GM23338 (cell line): ENCODE measurements around the gene FAN1. TPM values are rescaled to one million over a fixed set of nuclear protein-coding genes. Genes with fewer than 3 reads are reported as not detected.

Experiments
- ATAC-seq: fragments of 200-7000 bp; cut with Tn5 transposase; 3 replicates; pipeline ENCODE4 v1.9.1; 2020
- DNase-seq: peaks from one replicate; pipeline ENCODE4 v3.0.0-alpha.2; 2015; ENCODE audit warnings: low spot score
- H2AFZ ChIP-seq: fragments of 200-600 bp; sonication (generic); 2 replicates; pipeline ENCODE4 v1.8.0; 2016; ENCODE audit warnings: antibody characterized with exemption, mild to moderate bottlenecking, moderate library complexity
- H3F3A ChIP-seq: fragments of 200-600 bp; sonication (generic); replicated peaks from 2 replicates; pipeline ENCODE4 v1.8.0; 2017; ENCODE audit warnings: antibody characterized with exemption, mixed run types, low read depth
- H3K27ac ChIP-seq: fragments of 200-600 bp; sonication (generic); 2 replicates; pipeline ENCODE4 v1.6.1; 2016; ENCODE audit warnings: low read depth
- H3K27me3 ChIP-seq: fragments of 200-600 bp; sonication (generic); 2 replicates; pipeline ENCODE4 v1.8.0; 2016; ENCODE audit warnings: mild to moderate bottlenecking, mixed run types, moderate library complexity; ENCODE audit not compliant: insufficient read depth
- H3K36me3 ChIP-seq: fragments of 200-600 bp; sonication (generic); 2 replicates; pipeline ENCODE4 v1.8.0; 2016; ENCODE audit warnings: mild to moderate bottlenecking; ENCODE audit not compliant: insufficient read depth
- H3K4me1 ChIP-seq: fragments of 200-600 bp; sonication (generic); 2 replicates; pipeline ENCODE4 v1.8.0; 2016; ENCODE audit warnings: mild to moderate bottlenecking, moderate library complexity; ENCODE audit not compliant: insufficient read depth
- H3K4me2 ChIP-seq: fragments of 200-600 bp; sonication (generic); 2 replicates; pipeline ENCODE4 v1.7.1; 2017; ENCODE audit warnings: mixed run types
- H3K4me3 ChIP-seq: fragments of 200-600 bp; sonication (generic); 2 replicates; pipeline ENCODE4 v1.6.1; 2016; ENCODE audit warnings: mixed run types
- H3K79me2 ChIP-seq: fragments of 200-600 bp; sonication (generic); replicated peaks from 2 replicates; pipeline ENCODE4 v1.8.0; 2017; ENCODE audit warnings: mild to moderate bottlenecking; ENCODE audit not compliant: insufficient read depth
- H3K9me2 ChIP-seq: fragments of 200-600 bp; sonication (generic); 2 replicates; pipeline ENCODE4 v1.8.0; 2017; ENCODE audit not compliant: insufficient read depth
- H4K20me1 ChIP-seq: fragments of 200-600 bp; sonication (generic); replicated peaks from 2 replicates; pipeline ENCODE4 v1.8.0; 2017; ENCODE audit warnings: mild to moderate bottlenecking; ENCODE audit not compliant: insufficient read depth
- H3K27ac Mint-ChIP-seq: 2 replicates; pipeline ENCODE4 v1.8.0; 2020; ENCODE audit warnings: inconsistent platforms, mild to moderate bottlenecking, moderate library complexity, mixed read lengths
- H3K27me3 Mint-ChIP-seq: 3 replicates; pipeline ENCODE4 v1.8.0; 2022; ENCODE audit warnings: low read depth, mild to moderate bottlenecking, moderate library complexity, mixed read lengths, inconsistent platforms; ENCODE audit not compliant: insufficient read depth, poor library complexity
- H3K36me3 Mint-ChIP-seq: 3 replicates; pipeline ENCODE4 v1.8.0; 2021; ENCODE audit warnings: low read depth, mild to moderate bottlenecking, inconsistent platforms, moderate library complexity, mixed read lengths
- H3K4me1 Mint-ChIP-seq: 3 replicates; pipeline ENCODE4 v1.8.0; 2020; ENCODE audit warnings: mild to moderate bottlenecking, inconsistent platforms, mixed read lengths
- H3K4me3 Mint-ChIP-seq: 3 replicates; pipeline ENCODE4 v1.8.0; 2021; ENCODE audit warnings: moderate library complexity, mild to moderate bottlenecking, inconsistent platforms, mixed read lengths
- H3K9me3 Mint-ChIP-seq: 3 replicates; pipeline ENCODE4 v1.8.0; 2020; ENCODE audit warnings: moderate library complexity, mild to moderate bottlenecking, inconsistent platforms, mixed read lengths
- CREB1 ChIP-seq: fragments of 250-450 bp; sonication (Bioruptor Pico); IDR thresholded peaks from 2 replicates; pipeline ENCODE4 v1.5.0; 2020; ENCODE audit warnings: low read depth, mild to moderate bottlenecking, moderate library complexity
- ETS1 ChIP-seq: IDR thresholded peaks from 2 replicates; pipeline ENCODE4 v1.6.1; 2016; ENCODE audit warnings: antibody characterized with exemption
- EZH2 ChIP-seq: fragments of 200-600 bp; sonication (generic); IDR thresholded peaks from one replicate; pipeline ENCODE4 v1.8.0; 2017; ENCODE audit warnings: antibody characterized with exemption, mild to moderate bottlenecking, low read depth; ENCODE audit not compliant: unreplicated experiment
- EZH2phosphoT487 ChIP-seq: fragments of 200-600 bp; sonication (generic); IDR thresholded peaks from one replicate; pipeline ENCODE4 v1.8.1; 2018; ENCODE audit warnings: antibody characterized with exemption; ENCODE audit not compliant: unreplicated experiment
- JUNB ChIP-seq: IDR thresholded peaks from one replicate; pipeline ENCODE4 v1.6.1; 2016; ENCODE audit warnings: antibody characterized with exemption; ENCODE audit not compliant: unreplicated experiment
- NANOG ChIP-seq: IDR thresholded peaks from 2 replicates; pipeline ENCODE4 v1.6.1; 2016; ENCODE audit warnings: antibody characterized with exemption, borderline replicate concordance
- STAT1 ChIP-seq: IDR thresholded peaks from one replicate; pipeline ENCODE4 v1.6.1; 2016; ENCODE audit warnings: antibody characterized with exemption; ENCODE audit not compliant: unreplicated experiment
- ZNF114 ChIP-seq: fragments of 250-450 bp; sonication (Bioruptor Pico); IDR thresholded peaks from 2 replicates; pipeline ENCODE4 v1.5.0; 2020; ENCODE audit warnings: mild to moderate bottlenecking, moderate library complexity
- ZNF331 ChIP-seq: fragments of 250-450 bp; sonication (Bioruptor Pico); IDR thresholded peaks from 2 replicates; pipeline ENCODE4 v1.5.0; 2020; ENCODE audit warnings: low read depth, mild to moderate bottlenecking, moderate library complexity
- polyA plus RNA-seq: library from polyadenylated mRNA; unstranded; fragments of >200 nt; fragmentation: Nextera tagmentation; extraction: Ambion mirVana; gene quantifications from 2 replicates; pipeline ENCODE4 v1.2.1, GENCODE V29; 2016
- total RNA-seq: library from RNA; depleted of rRNA; stranded (reverse); fragments of >200 nt; shearing (Covaris generic); gene quantifications from 2 replicates; pipeline ENCODE4 v1.2.3, GENCODE V29; 2014
- TF ChIP-seq, protein P1 (sequence below): fragments of 250-450 bp; sonication (Bioruptor Pico); IDR thresholded peaks from 2 replicates; pipeline ENCODE4 v1.5.0; 2020; ENCODE audit warnings: mild to moderate bottlenecking, moderate library complexity
- TF ChIP-seq, protein P2 (sequence below): IDR thresholded peaks from one replicate; pipeline ENCODE4 v1.6.1; 2018; ENCODE audit warnings: antibody characterized with exemption; ENCODE audit not compliant: unreplicated experiment
- TF ChIP-seq, protein P3 (sequence below), 2 experiments: fragments of 200-600 bp in 1 of 2; sonication (generic) in 1 of 2; conservative IDR thresholded peaks; 2 replicates each; pipeline versions ENCODE4 v1.5.1 to v1.6.1; 2016 to 2017; ENCODE audit warnings: antibody characterized with exemption in 2 of 2, low read depth in 2 of 2, mild to moderate bottlenecking in 2 of 2, moderate library complexity in 1 of 2

Gene FAN1
- total and polyA plus RNA-seq, 2 experiments from 2014 or later, result 9.1 to 29.2 TPM

DNA sequence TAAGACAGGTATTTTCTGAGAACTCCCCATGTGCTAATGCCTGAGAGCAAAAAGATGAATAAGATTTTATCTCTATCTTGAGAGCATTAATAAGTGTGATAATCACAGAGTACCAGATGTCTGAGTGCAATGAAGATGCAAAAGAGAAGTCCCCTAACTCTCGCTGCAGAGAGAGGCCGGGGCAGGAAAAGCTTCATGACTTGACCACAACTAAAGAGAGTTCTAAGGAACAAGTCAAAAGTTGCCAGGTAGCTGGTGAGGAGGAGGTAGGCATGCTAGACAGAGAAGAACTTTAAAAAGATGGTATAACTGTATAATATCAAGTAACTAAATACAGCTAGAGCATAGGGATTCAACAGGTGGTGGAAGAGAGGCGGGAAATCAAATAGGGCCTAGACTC is 58.9 kb downstream of the FAN1 start (continued):
- TF ChIP-seq, protein P1, sequence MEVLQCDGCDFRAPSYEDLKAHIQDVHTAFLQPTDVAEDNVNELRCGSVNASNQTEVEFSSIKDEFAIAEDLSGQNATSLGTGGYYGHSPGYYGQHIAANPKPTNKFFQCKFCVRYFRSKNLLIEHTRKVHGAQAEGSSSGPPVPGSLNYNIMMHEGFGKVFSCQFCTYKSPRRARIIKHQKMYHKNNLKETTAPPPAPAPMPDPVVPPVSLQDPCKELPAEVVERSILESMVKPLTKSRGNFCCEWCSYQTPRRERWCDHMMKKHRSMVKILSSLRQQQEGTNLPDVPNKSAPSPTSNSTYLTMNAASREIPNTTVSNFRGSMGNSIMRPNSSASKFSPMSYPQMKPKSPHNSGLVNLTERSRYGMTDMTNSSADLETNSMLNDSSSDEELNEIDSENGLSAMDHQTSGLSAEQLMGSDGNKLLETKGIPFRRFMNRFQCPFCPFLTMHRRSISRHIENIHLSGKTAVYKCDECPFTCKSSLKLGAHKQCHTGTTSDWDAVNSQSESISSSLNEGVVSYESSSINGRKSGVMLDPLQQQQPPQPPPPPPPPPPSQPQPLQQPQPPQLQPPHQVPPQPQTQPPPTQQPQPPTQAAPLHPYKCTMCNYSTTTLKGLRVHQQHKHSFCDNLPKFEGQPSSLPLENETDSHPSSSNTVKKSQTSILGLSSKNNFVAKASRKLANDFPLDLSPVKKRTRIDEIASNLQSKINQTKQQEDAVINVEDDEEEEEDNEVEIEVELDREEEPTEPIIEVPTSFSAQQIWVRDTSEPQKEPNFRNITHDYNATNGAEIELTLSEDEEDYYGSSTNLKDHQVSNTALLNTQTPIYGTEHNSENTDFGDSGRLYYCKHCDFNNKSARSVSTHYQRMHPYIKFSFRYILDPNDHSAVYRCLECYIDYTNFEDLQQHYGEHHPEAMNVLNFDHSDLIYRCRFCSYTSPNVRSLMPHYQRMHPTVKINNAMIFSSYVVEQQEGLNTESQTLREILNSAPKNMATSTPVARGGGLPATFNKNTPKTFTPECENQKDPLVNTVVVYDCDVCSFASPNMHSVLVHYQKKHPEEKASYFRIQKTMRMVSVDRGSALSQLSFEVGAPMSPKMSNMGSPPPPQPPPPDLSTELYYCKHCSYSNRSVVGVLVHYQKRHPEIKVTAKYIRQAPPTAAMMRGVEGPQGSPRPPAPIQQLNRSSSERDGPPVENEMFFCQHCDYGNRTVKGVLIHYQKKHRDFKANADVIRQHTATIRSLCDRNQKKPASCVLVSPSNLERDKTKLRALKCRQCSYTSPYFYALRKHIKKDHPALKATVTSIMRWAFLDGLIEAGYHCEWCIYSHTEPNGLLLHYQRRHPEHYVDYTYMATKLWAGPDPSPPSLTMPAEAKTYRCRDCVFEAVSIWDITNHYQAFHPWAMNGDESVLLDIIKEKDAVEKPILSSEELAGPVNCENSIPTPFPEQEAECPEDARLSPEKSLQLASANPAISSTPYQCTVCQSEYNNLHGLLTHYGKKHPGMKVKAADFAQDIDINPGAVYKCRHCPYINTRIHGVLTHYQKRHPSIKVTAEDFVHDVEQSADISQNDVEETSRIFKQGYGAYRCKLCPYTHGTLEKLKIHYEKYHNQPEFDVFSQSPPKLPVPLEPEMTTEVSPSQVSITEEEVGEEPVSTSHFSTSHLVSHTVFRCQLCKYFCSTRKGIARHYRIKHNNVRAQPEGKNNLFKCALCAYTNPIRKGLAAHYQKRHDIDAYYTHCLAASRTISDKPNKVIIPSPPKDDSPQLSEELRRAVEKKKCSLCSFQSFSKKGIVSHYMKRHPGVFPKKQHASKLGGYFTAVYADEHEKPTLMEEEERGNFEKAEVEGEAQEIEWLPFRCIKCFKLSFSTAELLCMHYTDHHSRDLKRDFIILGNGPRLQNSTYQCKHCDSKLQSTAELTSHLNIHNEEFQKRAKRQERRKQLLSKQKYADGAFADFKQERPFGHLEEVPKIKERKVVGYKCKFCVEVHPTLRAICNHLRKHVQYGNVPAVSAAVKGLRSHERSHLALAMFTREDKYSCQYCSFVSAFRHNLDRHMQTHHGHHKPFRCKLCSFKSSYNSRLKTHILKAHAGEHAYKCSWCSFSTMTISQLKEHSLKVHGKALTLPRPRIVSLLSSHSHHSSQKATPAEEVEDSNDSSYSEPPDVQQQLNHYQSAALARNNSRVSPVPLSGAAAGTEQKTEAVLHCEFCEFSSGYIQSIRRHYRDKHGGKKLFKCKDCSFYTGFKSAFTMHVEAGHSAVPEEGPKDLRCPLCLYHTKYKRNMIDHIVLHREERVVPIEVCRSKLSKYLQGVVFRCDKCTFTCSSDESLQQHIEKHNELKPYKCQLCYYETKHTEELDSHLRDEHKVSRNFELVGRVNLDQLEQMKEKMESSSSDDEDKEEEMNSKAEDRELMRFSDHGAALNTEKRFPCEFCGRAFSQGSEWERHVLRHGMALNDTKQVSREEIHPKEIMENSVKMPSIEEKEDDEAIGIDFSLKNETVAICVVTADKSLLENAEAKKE, result no peak

- Histone ChIP-seq H3K36me3 (no peaks in the 10 kb centered on the region), H3K27ac (no peak overlapping the region), H3K4me1 (no peaks in the 10 kb centered on the region), H2AFZ (no peak overlapping the region), H3K27me3 (no peaks in the 10 kb centered on the region), H3K4me3 (no peak overlapping the region), H3F3A (no peaks in the 10 kb centered on the region), H4K20me1 (no peaks in the 10 kb centered on the region), H3K79me2 (no peaks in the 10 kb centered on the region), H3K4me2 (no peak overlapping the region), H3K9me2 (no peaks in the 10 kb centered on the region)
- Mint-ChIP-seq H3K9me3 (no peaks in the 10 kb centered on the region), H3K4me1 (peaks cover 9% of the 10 kb centered on the region; the same call in 2 of the 3 replicates), H3K4me3 (no peak overlapping the region), H3K27me3 (no peaks in the 10 kb centered on the region), H3K36me3 (peaks cover 3% of the 10 kb centered on the region; the same call in 1 of the 3 replicates), H3K27ac (no peak overlapping the region)
- ATAC-seq (no peak), DNase-seq (no peak)
- TF ChIP-seq NANOG (no peak), CREB1 (CRISPR knock-in tag) (no peak), JUNB (no peak), ZNF114 (CRISPR knock-in tag) (no peak), EZH2 (no peak), EZH2phosphoT487 (no peak), ETS1 (no peak), STAT1 (no peak), ZNF331 (no peak)
- TF ChIP-seq, protein P2, sequence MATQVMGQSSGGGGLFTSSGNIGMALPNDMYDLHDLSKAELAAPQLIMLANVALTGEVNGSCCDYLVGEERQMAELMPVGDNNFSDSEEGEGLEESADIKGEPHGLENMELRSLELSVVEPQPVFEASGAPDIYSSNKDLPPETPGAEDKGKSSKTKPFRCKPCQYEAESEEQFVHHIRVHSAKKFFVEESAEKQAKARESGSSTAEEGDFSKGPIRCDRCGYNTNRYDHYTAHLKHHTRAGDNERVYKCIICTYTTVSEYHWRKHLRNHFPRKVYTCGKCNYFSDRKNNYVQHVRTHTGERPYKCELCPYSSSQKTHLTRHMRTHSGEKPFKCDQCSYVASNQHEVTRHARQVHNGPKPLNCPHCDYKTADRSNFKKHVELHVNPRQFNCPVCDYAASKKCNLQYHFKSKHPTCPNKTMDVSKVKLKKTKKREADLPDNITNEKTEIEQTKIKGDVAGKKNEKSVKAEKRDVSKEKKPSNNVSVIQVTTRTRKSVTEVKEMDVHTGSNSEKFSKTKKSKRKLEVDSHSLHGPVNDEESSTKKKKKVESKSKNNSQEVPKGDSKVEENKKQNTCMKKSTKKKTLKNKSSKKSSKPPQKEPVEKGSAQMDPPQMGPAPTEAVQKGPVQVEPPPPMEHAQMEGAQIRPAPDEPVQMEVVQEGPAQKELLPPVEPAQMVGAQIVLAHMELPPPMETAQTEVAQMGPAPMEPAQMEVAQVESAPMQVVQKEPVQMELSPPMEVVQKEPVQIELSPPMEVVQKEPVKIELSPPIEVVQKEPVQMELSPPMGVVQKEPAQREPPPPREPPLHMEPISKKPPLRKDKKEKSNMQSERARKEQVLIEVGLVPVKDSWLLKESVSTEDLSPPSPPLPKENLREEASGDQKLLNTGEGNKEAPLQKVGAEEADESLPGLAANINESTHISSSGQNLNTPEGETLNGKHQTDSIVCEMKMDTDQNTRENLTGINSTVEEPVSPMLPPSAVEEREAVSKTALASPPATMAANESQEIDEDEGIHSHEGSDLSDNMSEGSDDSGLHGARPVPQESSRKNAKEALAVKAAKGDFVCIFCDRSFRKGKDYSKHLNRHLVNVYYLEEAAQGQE, result no peak
- TF ChIP-seq, protein P3, sequence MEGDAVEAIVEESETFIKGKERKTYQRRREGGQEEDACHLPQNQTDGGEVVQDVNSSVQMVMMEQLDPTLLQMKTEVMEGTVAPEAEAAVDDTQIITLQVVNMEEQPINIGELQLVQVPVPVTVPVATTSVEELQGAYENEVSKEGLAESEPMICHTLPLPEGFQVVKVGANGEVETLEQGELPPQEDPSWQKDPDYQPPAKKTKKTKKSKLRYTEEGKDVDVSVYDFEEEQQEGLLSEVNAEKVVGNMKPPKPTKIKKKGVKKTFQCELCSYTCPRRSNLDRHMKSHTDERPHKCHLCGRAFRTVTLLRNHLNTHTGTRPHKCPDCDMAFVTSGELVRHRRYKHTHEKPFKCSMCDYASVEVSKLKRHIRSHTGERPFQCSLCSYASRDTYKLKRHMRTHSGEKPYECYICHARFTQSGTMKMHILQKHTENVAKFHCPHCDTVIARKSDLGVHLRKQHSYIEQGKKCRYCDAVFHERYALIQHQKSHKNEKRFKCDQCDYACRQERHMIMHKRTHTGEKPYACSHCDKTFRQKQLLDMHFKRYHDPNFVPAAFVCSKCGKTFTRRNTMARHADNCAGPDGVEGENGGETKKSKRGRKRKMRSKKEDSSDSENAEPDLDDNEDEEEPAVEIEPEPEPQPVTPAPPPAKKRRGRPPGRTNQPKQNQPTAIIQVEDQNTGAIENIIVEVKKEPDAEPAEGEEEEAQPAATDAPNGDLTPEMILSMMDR (conservative IDR thresholded peaks at IDR 0.05; ENCODE audit: low read depth in 2 of 2), result no peak
Measured at GRCh38 chr15:30963681-30964080, 60.0 kb downstream of the FAN1 start.
